Uterus (tissue), 2 donors: ENCODE measurements around the gene TMEM131.

ENCODE experiments used
- POLR2A ChIP-seq, 2 donors: fragments of 450-650 bp; IDR thresholded peaks; one replicate each; pipeline ENCODE4 v1.6.1; 2016; ENCODE audit warnings: antibody characterized with exemption in 2 of 2, mild to moderate bottlenecking in 1 of 2, moderate library complexity in 1 of 2
- TF ChIP-seq, protein P1 (sequence below), 4 experiments: fragments of 200-600 bp in 2 of 4; fragments of 450-650 bp in 2 of 4; sonication (generic) in 2 of 4; IDR thresholded peaks; one replicate each; pipeline ENCODE4 v1.5.1; 2016 to 2019; ENCODE audit warnings: antibody characterized with exemption in 4 of 4, mild to moderate bottlenecking in 2 of 4, moderate library complexity in 1 of 4

DNA sequence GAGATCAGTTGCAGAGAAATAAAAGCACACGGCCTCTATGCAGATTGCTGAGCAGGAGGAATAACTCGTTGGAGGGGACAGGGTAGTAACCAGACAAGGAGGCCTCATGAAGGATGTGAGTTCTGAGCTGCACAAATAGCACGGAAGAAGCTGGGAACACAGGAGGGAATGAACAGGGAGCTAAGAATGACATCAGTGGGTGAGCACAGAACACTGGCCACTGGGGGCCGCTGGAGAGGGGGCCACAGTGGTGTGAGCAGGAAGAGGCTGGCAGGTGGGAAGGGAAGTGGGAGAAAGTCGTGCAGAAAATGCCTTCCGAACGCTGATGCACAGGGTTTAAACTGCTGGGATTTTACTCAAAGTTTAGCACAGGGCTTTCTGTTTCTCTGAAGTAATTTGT lies 221.3 kb downstream of the TMEM131 start:
- TF ChIP-seq, protein P1, sequence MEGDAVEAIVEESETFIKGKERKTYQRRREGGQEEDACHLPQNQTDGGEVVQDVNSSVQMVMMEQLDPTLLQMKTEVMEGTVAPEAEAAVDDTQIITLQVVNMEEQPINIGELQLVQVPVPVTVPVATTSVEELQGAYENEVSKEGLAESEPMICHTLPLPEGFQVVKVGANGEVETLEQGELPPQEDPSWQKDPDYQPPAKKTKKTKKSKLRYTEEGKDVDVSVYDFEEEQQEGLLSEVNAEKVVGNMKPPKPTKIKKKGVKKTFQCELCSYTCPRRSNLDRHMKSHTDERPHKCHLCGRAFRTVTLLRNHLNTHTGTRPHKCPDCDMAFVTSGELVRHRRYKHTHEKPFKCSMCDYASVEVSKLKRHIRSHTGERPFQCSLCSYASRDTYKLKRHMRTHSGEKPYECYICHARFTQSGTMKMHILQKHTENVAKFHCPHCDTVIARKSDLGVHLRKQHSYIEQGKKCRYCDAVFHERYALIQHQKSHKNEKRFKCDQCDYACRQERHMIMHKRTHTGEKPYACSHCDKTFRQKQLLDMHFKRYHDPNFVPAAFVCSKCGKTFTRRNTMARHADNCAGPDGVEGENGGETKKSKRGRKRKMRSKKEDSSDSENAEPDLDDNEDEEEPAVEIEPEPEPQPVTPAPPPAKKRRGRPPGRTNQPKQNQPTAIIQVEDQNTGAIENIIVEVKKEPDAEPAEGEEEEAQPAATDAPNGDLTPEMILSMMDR (IDR thresholded peaks at IDR 0.05): no peak
- TF ChIP-seq POLR2A (IDR thresholded peaks at IDR 0.05): no peak
